Limb (tissue), 2 donors: ENCODE data around the gene ZCWPW1.

Experiments used
- DNase-seq, 2 donors: peaks; one replicate each; pipeline ENCODE4 v3.0.0-alpha.2; 2016; ENCODE audit errors: extremely low spot score in 2 of 2

Gene ZCWPW1

GRCh38 chr7:100433276-100433591 is 4.7 kb upstream of the ZCWPW1 start:
- no peak for DNase-seq

GRCh38 chr7:100432621-100433275 is 4.2 kb upstream of the ZCWPW1 start:
- no peak for DNase-seq

GRCh38 chr7:100432053-100432452 is 3.5 kb upstream of the ZCWPW1 start:
- DNase-seq, result no peak

DNA sequence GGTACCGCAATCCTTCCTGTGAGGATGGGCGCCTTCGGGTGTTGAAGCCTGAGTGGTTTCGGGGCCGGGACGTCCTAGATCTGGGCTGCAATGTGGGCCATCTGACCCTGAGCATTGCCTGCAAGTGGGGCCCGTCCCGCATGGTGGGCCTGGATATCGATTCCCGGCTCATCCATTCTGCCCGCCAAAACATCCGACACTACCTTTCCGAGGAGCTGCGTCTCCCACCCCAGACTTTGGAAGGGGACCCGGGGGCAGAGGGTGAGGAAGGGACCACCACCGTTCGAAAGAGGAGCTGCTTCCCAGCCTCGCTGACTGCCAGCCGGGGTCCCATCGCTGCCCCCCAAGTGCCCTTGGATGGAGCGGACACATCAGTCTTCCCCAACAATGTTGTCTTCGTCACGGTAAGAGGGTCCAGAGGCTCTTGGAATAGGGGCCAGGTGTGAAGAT is 2.8 kb upstream of the ZCWPW1 start:
- no peak for DNase-seq

DNA sequence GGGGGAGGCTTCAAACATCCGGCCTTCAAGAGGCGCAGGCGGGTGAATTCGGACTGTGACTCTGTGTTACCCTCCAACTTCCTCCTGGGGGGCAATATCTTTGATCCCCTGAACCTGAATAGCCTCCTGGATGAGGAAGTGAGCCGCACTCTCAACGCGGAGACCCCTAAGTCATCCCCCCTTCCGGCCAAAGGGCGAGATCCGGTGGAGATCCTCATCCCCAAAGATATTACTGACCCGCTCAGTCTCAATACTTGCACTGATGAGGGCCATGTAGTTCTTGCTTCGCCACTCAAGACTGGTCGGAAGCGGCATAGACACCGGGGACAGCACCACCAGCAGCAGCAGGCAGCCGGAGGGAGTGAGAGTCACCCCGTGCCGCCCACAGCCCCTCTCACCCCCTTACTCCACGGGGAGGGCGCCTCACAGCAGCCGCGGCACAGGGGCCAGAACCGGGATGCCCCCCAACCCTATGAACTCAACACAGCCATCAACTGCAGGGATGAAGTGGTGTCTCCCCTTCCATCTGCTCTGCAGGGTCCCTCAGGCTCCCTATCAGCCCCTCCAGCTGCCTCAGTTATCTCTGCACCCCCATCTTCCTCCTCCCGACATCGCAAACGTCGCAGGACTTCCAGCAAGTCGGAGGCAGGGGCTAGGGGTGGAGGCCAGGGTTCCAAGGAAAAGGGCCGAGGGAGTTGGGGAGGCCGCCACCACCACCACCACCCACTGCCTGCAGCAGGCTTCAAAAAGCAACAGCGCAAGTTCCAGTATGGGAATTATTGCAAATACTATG is 2.2 kb upstream of the ZCWPW1 start:
- DNase-seq, result no peak

DNA sequence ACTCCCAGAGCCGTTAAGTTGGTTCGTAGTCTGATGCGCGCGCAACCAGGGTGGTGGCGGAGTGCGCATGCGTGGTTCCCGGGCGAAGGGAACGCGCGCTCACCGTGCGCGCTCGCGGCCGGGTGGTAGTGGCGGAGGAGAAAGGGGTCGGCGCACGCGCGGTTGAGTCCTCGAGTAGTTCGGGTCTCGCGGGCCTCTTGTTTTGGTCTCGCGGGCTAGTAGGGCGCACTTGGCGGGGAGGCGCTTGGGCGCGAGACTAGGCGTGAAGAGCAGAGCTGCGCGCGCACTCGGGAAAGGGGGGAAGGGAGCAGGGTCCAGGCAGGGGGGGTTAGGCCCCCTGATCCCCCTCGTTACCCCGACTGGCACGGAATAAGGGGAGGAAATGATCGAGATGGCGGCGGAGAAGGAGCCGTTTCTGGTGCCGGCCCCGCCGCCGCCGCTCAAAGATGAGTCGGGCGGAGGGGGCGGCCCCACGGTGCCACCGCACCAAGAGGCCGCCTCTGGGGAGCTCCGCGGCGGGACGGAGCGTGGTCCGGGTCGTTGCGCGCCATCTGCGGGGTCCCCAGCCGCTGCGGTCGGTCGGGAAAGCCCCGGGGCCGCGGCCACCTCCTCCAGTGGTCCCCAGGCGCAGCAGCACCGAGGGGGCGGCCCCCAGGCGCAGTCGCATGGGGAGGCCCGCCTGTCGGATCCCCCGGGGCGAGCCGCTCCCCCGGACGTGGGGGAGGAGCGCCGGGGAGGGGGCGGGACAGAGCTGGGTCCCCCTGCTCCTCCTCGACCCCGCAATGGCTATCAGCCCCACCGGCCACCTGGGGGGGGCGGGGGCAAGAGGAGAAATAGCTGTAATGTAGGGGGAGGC is 1.4 kb upstream of the ZCWPW1 start, which contains the start of gene MEPCE:
Gene MEPCE (plus strand): TSS at position 195 of the 856 bp plus-strand sequence. CDS start 188 bp downstream, at position 383.
- DNase-seq, result peak; percentile 99 to 100

- peak; percentile 100 for DNase-seq
Measured at GRCh38 chr7:100428967-100429636, 599 bp upstream of the ZCWPW1 start.

GRCh38 chr7:100427762-100428198 is 723 bp downstream of the ZCWPW1 start:
- DNase-seq, result no peak

DNA sequence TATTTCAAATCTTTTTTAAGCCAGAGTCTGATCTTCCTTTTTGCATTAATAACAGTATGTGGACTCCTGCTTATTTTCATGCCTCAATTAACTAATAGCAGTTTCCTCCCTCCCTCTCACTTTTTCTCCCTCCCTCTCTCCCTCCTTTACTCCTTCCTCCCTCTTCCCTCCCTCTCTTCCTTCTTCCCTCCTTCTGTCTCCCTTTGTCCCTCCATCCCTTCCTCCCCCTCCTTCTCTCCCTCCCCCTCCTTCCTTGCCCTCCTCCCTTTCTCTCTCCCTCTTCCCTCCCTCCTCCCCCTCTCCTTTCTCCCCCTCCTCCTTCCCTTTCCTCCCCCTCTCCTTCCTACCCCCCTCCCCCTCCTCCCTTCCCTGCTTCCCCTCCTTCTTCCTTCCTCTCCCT is 2.0 kb downstream of the ZCWPW1 start:
- DNase-seq, result no peak

- no peak for DNase-seq
Measured at GRCh38 chr7:100425347-100425746, 3.2 kb downstream of the ZCWPW1 start.

DNA sequence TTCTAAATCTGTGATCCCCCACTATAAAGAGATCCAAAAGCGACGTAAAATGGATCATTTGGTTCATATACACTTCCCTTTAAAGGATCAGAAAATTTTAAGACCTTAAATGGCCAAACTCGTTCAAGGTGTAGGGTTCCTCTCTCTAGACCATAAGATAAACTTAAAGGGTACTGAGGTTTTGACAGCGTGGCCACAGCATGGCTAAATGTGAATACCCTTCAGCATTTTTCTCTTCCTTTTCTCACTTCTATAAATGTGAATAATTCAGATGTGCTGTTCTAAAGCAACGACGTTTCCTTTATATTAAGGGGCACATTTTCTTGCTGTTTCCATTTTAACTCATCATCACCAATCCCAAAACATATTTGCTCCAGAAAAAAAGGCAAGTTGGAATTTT is 5.2 kb downstream of the ZCWPW1 start:
- no peak for DNase-seq

- no peak for DNase-seq
Measured at GRCh38 chr7:100419660-100420226, 8.8 kb downstream of the ZCWPW1 start.

- no peak for DNase-seq
Measured at GRCh38 chr7:100418930-100419659, 9.4 kb downstream of the ZCWPW1 start.

DNA sequence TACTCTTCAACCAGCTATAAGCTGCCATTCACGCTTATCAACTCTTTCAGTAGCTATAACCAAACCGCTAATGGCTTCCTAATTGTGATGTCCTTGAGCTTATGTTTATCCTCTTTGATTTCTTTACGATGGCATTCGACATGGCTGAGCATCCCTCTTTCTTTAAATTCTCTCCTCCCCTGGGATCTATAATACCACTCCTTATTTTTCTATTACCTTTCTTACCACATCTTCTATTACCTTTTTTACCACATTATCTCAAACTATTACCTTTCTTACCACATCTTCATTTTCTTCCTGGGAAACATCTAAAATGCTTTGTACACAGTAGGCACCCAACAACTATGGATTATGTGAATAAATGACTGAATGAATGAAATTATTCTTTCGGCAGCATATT is 13.1 kb downstream of the ZCWPW1 start:
- no peak for DNase-seq

DNA sequence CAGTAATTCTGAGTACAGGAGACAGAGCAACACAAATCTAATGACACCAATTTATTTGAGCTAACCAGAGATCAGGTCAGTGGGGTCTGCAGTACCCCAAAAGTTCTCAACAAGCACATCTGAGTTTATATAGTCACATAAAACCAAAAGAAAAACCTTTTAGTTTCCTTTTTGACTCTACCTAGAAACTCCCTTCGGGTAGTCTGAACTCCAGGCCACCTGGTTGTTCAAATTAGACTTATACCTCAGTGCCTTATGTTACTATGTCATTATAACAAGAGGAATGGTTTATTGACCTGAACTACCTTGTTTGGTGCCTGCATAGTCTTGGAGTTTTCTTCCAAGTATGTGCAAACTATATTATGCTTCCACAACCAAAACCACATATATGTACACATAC is 14.6 kb downstream of the ZCWPW1 start:
- DNase-seq, result no peak

DNA sequence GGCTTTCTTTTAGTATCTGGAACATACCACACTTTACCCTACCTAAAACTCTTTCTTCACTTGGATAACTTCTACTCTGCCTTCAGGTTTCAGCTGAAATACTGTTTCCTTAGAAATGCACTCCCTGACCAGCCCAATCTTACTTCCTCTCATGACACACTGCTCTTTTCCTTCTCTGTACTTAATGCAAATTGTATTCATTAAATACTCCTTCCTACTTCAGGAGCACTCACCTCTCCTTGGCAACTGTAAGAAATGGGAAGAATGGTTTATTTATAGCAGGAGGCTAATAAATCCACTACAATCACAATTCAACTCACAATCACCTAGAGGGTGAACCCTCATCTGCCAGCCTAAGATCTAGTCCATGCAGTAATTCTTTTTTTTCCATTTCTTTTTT is 15.2 kb downstream of the ZCWPW1 start:
- no peak for DNase-seq

- DNase-seq, result no peak
Measured at GRCh38 chr7:100411101-100411500, 17.4 kb downstream of the ZCWPW1 start.

DNA sequence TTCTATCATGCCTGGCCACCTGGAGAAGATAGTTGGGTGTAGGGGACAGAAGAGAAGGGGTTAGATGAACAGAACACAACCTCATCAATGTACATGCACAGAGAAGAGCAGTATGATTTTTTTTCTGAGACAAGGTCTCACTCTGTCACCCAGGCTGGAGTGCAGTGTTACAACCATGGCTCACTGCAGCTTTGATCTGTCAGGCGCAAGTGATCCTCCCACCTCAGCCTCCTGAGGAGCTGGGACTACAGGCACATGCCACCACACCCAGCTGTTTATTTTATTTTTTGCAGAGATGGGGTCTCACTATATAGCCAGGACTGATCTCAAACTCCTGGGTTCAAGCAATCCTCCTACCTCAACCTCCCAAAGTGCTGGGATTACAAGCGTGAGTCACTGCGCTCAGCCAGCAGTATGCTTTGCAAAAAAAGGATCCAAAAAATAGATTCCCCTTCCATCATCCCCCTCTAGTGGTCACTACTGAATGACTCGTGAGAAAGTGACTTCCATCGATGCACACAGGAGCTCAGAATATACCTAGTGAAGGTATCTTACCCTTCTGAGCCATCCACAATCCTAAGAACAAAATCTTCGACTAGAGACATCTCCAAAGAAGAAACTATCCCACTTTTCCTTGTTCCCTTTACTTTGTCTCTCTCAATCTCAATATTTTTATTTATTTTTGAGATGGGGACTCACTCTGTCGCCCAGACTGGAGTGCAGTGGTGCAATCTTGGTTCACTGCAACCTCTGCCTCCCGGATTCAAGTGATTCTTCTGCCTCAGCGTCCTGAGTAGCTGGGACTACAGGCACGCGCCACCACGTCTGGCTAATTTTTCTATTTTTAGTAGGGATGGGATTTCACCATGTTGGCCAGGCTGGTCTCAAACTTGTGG is 21.0 kb downstream of the ZCWPW1 start:
- peak in 1 of 2 donors; percentile 34 for DNase-seq

DNA sequence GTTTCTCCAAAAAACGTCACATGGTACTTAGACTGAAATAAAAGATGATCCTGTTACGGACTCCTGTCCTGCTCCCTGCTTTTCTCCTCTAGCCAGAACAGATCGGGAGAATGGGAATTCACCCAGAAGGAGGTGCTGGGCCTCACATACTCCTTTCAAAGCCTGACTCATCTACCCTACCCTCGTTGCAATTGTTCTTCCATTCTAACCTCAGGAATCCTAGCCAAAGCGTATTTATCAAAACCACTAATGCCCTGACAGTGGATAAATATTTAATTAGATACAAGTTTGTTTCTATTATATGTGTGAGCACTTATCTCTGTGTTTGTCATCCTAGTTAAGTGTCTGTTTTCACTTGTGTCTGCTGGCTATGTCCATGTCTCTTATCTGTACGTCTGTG is 21.7 kb downstream of the ZCWPW1 start:
- DNase-seq, result no peak
